Gastrocnemius medialis (tissue), 4 donors: ENCODE data around the gene LY6G5C. TPM values are rescaled to one million over a fixed set of nuclear protein-coding genes. Genes with fewer than 3 reads are reported as not detected.

ENCODE experiments used
- ATAC-seq, 2 donors: fragments of 150-250 bp; one replicate each; pipeline ENCODE4 v1.9.1; 2016
- DNase-seq, 2 donors: peaks; one replicate each; pipeline ENCODE4 v3.0.0-alpha.2; 2019
- H3K27ac ChIP-seq, 4 donors: fragments of 200-600 bp; sonication (generic); 1 replicate in 1 of 4; 2 replicates in 3 of 4; pipeline ENCODE4 v1.5.1; 2016 to 2018; ENCODE audit warnings: mild to moderate bottlenecking in 2 of 4, moderate library complexity in 1 of 4
- H3K27me3 ChIP-seq, 3 donors: fragments of 200-600 bp; sonication (generic) in 2 of 3; 1 replicate in 1 of 3; 2 replicates in 2 of 3; pipeline versions ENCODE4 v1.5.1 to v1.6.0; 2016 to 2019; ENCODE audit warnings: mild to moderate bottlenecking in 1 of 3, moderate library complexity in 1 of 3
- H3K36me3 ChIP-seq, 2 donors: fragments of 200-600 bp; sonication (generic) in 1 of 2; one replicate each; pipeline ENCODE4 v1.5.1; 2017 to 2018
- H3K4me1 ChIP-seq, 2 donors: fragments of 200-600 bp; sonication (generic) in 1 of 2; one replicate each; pipeline ENCODE4 v1.5.1; 2016 to 2017; ENCODE audit warnings: mild to moderate bottlenecking in 2 of 2
- H3K4me3 ChIP-seq, 4 donors: fragments of 200-600 bp; sonication (generic) in 3 of 4; 1 replicate in 1 of 4; 2 replicates in 3 of 4; pipeline ENCODE4 v1.5.1; 2016 to 2019; ENCODE audit warnings: mild to moderate bottlenecking in 2 of 4
- H3K9me3 ChIP-seq, 3 donors: fragments of 200-600 bp; sonication (generic) in 2 of 3; 1 replicate in 1 of 3; 2 replicates in 2 of 3; pipeline ENCODE4 v1.5.1; 2016 to 2019
- CTCF ChIP-seq, 5 experiments: fragments of 450-650 bp in 3 of 5; fragments of 200-600 bp in 2 of 5; sonication (generic) in 2 of 5; IDR thresholded peaks in 4 of 5; conservative IDR thresholded peaks in 1 of 5; 1 replicate in 4 of 5; 2 replicates in 1 of 5; pipeline ENCODE4 v1.5.1; 2016 to 2019; ENCODE audit warnings: antibody characterized with exemption in 5 of 5, mild to moderate bottlenecking in 3 of 5, moderate library complexity in 3 of 5
- POLR2A ChIP-seq, 2 donors: fragments of 450-650 bp; IDR thresholded peaks; one replicate each; pipeline ENCODE4 v1.6.1; 2017; ENCODE audit warnings: antibody characterized with exemption in 2 of 2, mild to moderate bottlenecking in 2 of 2, moderate library complexity in 2 of 2
- in situ Hi-C, 4 donors: fragments of 200-750 bp; cut with MboI; loops; one replicate each; pipeline versions ENCODE4 v1.15.0 to v1.8.0; 2017; ENCODE audit warnings: low sequenced_read_pairs in 4 of 4
- intact Hi-C: fragments of 100-400 bp; cut with DNase I; formaldehyde crosslinking; loops from one replicate; pipeline ENCODE4 v1.15.1; 2023; ENCODE audit warnings: low total_unique reads
- total RNA-seq, 4 donors: library from RNA; depleted of rRNA; stranded (reverse); fragments of >200 nt; gene quantifications; one replicate each; pipeline versions ENCODE4 v1.1.0 to v1.2.3, GENCODE V29; 2016

The LY6G5C gene
- total RNA-seq, 4 donors from 2014 or later: 1.3 to 3.2 TPM; not detected in 2

- Histone ChIP-seq H3K9me3 (no peaks in the 10 kb centered on the region), H3K27ac (no peak overlapping the region), H3K27me3 (no peaks in the 10 kb centered on the region), H3K4me3 (no peak overlapping the region), H3K36me3 (no peaks in the 10 kb centered on the region), H3K4me1 (peaks cover 3% of the 10 kb centered on the region in 2 donors)
- intact Hi-C loops: no loop called here
- ATAC-seq: no peak
- TF ChIP-seq CTCF (IDR thresholded peaks at IDR 0.05 in 4 of 5, conservative IDR thresholded peaks at IDR 0.05 in 1 of 5) (no peak), POLR2A (IDR thresholded peaks at IDR 0.05) (no peak)
- no peak for DNase-seq
- in situ Hi-C loops: no loop called here
Observed at GRCh38 chr6:31707701-31708100, 26.8 kb upstream of the LY6G5C start.

DNA sequence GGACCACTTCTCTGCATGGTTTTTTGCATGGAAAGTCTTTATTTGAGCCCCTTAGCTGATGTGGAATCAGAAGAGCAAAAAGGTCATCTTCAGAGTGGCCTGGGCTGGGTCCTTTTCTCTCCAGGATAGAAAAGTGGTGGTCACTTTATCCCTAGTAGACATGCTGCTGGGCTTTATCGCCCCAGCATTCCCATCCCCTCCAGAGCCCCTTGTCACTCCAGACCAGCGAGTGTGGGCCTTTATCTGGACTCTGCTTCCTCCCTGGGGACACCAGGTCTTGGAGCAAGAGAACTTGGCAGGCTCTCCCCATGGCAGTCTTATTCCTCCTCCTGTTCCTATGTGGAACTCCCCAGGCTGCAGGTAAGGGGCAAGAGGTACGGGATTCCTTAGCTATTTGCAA, 25.7 kb upstream of the LY6G5C start, which contains the start of gene LY6G6F:
LY6G6F (plus strand) TSS at position 268 of the 400 bp plus-strand sequence; CDS start at position 309, 41 bp downstream.
- intact Hi-C loops: no loop called here
- Histone ChIP-seq H3K27ac (no peak within 1 kb of the TSS), H3K9me3 (no peaks in the 10 kb centered on the region), H3K27me3 (no peaks in the 10 kb centered on the region), H3K4me3 (no peak within 1 kb of the TSS), H3K36me3 (no peaks in the 10 kb centered on the region), H3K4me1 (peaks cover 10% of the 10 kb centered on the region in 2 donors)
- no peak for DNase-seq
- in situ Hi-C loops: no loop called here
- no peak for ATAC-seq
- no peak for TF ChIP-seq POLR2A (IDR thresholded peaks at IDR 0.05)

DNA sequence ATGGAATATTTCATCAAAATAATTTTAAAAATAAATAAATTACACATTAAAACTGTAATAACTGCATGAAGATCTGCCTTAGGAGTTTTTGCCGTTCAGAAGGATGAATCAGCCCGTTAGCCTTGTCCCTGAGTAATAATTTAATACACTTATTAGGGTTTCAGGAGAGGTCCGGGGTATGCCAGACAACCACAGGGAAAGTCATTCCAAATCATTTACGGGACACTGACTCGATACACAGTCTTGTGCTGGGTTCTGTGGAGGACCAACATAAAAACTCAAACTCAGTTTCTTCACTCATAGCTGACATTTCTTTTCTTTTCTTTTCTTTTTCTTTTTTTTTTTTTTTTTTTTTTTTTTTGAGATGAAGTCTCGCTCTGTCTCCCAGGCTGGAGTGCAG, 25.1 kb upstream of the LY6G5C start:
- no peak for ATAC-seq
- no peak overlapping the region for H3K4me3 ChIP-seq
- no peaks in the 10 kb centered on the region for H3K36me3 ChIP-seq
- peaks cover 16 to 17% of the 10 kb centered on the region in 2 donors for H3K4me1 ChIP-seq
- in situ Hi-C loops: no loop called here
- no peaks in the 10 kb centered on the region for H3K27me3 ChIP-seq
- intact Hi-C loops: no loop called here
- TF ChIP-seq POLR2A (IDR thresholded peaks at IDR 0.05): no peak
- no peak for DNase-seq
- H3K9me3 ChIP-seq: no peaks in the 10 kb centered on the region
- H3K27ac ChIP-seq: no peak overlapping the region

DNA sequence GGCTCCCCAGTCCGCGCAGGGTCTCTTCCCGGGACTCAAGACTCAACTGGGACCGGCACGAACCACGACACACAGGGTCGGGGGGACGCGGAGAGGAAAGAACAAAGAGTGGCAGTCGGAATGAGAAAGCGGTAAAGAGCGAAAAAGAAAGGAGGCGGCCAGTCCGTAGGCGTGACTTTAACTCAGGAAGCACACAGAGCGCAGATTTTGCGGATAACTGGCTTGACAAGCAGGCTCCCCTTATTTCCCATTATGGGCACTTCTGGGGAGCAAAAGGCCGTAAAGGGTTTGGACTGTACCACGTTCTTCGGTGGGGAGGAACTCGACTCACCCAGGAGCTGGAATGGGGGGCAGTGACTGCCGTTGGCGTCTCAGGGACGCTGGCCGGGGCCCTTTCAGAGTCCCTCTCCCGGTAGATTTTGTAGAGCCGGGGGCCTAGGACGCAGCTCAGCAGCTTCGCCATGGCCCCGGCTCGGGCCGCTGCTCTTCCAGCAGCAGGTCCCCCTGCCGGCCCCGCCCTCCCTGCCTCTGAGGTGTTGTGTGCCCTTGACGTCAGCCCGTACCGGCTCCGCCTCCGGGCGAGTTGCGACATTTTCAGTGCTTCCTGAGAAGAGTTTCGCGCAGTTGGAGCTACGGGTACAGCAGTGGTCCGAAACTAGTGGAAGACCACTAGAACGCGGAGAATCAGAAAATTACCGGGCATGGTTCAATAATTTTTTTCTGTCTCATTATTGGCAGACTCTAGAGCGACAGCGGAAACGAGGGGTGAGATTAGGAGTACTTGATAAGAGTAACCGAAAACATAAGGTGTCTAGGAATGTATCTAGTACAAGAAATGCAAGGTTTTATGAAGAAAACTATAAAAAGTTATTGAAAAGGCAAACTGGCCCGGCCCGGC, 22.2 kb upstream of the LY6G5C start, which contains the start of gene ABHD16A:
ABHD16A (minus strand) TSS at position 506 of the 898 bp plus-strand sequence; CDS start at position 463, 43 bp downstream.
- Histone ChIP-seq H3K36me3 (peaks cover 0 to 12% of the 10 kb centered on the region in 2 donors), H3K4me1 (peaks cover 22 to 31% of the 10 kb centered on the region in 2 donors), H3K4me3 (peak within 1 kb of the TSS; percentile 65 to 85 (median 83)), H3K27me3 (no peaks in the 10 kb centered on the region), H3K27ac (peak within 1 kb of the TSS; percentile 91 to 98 (median 96)), H3K9me3 (no peaks in the 10 kb centered on the region)
- intact Hi-C loops (loop anchor here (1.0 to 5.0 kb wide), 6 partner anchors 26 to 194 kb away; partner anchors contain the start of genes BAG6, DDAH2, EHMT2 and HSPA1B), in situ Hi-C loops (no loop called here)
- ATAC-seq (peak; percentile 94 to 95), DNase-seq (peak; percentile 99)
- peak in 2 of 5 experiments; percentile 5 to 20 for TF ChIP-seq CTCF (IDR thresholded peaks at IDR 0.05 in 4 of 5, conservative IDR thresholded peaks at IDR 0.05 in 1 of 5)
- TF ChIP-seq POLR2A (IDR thresholded peaks at IDR 0.05): peak; percentile 99

DNA sequence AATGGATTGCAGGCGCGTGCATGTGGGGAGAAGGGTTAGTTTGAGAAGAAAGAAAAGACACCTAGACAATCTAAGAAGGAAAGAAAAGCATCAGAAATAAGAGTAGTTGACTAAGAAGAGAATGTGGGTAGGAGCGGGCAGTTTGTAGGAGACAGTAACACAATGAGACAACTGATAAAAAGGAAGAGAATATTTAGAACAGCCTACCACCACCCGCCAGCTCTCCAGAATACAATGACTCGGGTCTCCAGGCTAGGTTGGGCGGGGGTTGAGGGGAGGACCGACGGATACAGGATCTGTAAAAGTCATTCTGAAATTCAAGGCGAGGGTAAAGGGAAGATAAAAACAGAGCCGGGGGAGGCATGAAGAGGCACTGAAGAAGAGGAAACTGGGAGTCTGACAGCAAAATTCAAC, 21.5 kb upstream of the LY6G5C start:
- H3K9me3 ChIP-seq: no peaks in the 10 kb centered on the region
- peaks cover 22 to 37% of the 10 kb centered on the region in 2 donors for H3K4me1 ChIP-seq
- in situ Hi-C loops: no loop called here
- TF ChIP-seq POLR2A (IDR thresholded peaks at IDR 0.05) (no peak), CTCF (IDR thresholded peaks at IDR 0.05 in 4 of 5, conservative IDR thresholded peaks at IDR 0.05 in 1 of 5) (no peak)
- DNase-seq (no peak), ATAC-seq (no peak)
- peak overlapping the region; percentile 91 to 98 (median 96) for H3K27ac ChIP-seq
- intact Hi-C loops: loop anchor here (2.0 to 5.0 kb wide), 3 partner anchors 36 to 195 kb away; partner anchors contain the start of genes BAG6 and EHMT2
- H3K36me3 ChIP-seq: peaks cover 0 to 12% of the 10 kb centered on the region in 2 donors
- no peaks in the 10 kb centered on the region for H3K27me3 ChIP-seq
- peak overlapping the region; percentile 65 to 85 (median 83) for H3K4me3 ChIP-seq
